HG03378 (cell line): ENCODE data around the gene GGA1.

Source experiments
- ATAC-seq: cut with Tn5 transposase; IDR thresholded peaks from one replicate; pipeline ENCODE4 v1.9.1; 2021; ENCODE audit warnings: mild to moderate bottlenecking, moderate library complexity; ENCODE audit not compliant: unreplicated experiment

Gene GGA1, protein sequence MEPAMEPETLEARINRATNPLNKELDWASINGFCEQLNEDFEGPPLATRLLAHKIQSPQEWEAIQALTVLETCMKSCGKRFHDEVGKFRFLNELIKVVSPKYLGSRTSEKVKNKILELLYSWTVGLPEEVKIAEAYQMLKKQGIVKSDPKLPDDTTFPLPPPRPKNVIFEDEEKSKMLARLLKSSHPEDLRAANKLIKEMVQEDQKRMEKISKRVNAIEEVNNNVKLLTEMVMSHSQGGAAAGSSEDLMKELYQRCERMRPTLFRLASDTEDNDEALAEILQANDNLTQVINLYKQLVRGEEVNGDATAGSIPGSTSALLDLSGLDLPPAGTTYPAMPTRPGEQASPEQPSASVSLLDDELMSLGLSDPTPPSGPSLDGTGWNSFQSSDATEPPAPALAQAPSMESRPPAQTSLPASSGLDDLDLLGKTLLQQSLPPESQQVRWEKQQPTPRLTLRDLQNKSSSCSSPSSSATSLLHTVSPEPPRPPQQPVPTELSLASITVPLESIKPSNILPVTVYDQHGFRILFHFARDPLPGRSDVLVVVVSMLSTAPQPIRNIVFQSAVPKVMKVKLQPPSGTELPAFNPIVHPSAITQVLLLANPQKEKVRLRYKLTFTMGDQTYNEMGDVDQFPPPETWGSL

DNA sequence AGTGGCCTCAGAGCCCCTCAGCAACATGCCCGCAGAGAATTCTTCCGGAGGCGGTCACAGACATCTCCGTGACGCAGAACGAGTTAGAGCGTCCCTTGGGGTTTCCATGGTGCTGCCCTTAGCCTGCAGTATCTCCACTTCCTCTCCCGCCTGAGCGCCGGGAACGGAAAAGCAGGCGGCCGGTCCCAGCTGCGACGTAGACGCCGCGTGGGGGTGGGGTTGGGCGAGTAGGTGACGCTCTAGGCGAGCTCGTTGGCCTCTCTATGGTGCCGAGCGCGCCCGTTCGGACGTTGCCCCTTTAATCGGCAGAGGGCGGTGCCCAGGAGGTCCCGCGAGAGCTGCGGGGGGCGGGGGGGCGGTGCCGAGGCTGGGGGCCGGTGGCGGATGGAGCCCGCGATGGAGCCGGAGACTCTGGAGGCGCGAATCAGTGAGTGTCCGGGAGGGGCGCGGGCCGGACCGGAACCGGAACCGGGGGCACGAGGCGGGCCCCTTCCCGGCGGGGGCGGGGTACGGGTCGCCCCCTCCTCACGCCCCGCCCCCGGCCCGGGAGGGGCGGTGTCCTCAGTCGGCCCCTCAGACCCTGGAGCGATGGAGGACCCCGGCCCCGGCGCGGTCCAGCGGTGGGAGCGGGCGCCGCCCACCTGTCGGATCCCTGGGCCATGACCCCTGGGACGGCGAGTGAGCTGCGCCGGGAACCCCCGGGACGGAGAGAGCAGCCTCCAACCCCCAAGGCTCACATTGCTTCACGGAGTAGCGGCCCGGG is at the start of gene GGA1:
GGA1 (plus strand) TSS at position 358 of the 763 bp plus-strand sequence; CDS start at position 385, 27 bp downstream.
- peak; percentile 68 for ATAC-seq

DNA sequence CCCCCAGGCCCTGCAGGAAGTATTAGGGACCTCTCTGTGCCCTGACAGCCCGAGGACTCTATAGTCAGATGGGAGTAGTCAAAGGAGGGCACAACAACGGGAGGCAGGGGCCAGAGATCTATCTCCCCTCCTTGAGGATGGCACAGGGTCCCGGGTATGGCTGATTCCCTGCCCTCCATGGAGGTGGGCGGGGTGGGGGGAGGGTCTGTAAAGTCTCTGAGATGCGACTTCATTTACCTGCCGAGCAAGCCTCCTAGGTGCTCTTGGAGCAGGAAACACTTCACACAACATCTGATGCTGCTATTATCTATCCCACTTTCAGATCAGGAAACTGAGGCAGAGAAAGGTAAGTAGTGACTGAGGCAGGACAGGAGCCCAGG is 49.1 kb upstream of the GGA1 start:
- no peak for ATAC-seq

DNA sequence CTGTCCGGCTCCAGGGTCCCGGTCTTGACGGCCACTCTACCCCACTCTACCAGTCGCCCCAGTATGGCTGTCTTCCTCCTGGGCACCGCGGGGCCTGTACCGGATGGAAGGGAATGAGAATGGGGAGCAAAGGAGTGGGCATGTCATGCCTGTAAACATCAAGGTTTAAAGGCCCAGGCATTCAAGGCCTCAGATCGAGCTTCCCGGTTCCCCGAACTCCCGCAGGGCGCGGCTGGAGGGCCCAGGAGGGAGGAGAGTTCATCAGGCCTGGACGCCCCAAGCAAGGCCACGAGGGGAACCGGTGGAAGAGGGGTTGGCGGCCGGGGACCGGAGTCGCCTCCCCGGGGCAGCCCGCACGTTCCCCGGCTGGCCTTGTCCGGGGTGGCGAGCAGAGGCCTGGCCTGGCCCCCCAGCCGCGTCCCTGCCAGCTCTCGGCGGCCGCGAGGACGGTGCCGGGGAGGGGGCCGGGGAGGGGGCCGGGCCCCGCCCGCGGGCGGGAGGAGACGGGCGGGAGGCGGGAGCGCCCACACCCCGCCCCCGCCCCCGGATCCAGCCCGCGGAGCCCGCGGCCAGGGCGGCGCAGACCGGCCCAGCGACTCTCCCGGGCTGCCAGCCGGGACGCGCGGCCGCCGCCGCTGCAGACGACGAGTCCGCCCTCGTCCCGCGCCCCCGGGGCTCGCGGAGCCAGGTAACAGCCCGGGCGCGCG is 48.6 kb upstream of the GGA1 start, which contains the start of gene CDC42EP1:
CDC42EP1 (plus strand) TSS at position 580 of the 707 bp plus-strand sequence. CDS start 5,870 bp downstream, outside the sequence.
- no peak for ATAC-seq

DNA sequence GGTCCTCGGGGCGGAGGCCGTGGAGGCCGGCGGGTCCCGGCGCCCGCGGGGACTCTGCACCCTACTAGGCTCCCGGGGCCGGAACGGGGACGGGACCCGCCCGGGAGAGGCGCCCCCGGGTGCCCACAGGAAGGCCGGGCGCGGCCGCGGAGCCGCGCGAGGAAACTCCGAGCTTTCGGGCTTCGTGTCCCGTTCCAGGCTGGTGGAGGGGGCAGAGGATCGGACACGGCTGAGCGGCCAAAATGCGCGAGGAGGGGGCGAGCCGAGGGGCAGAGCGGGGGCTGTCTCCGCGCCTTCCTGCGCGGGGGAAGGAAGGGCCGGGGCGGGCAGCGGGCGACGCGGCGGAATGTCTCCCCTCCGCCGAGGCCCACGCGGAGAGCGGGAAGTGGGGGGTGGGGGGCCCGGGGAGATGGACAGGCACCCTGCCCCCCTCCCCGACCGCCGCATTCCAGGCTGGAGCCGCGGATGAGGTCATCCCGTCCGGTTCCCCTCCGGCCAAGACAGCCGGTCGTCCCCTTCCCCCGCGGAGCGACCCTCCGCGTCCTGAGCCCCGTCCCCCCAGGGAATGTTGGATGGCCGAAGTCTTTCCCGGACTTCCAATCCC is 47.9 kb upstream of the GGA1 start:
- ATAC-seq: no peak

DNA sequence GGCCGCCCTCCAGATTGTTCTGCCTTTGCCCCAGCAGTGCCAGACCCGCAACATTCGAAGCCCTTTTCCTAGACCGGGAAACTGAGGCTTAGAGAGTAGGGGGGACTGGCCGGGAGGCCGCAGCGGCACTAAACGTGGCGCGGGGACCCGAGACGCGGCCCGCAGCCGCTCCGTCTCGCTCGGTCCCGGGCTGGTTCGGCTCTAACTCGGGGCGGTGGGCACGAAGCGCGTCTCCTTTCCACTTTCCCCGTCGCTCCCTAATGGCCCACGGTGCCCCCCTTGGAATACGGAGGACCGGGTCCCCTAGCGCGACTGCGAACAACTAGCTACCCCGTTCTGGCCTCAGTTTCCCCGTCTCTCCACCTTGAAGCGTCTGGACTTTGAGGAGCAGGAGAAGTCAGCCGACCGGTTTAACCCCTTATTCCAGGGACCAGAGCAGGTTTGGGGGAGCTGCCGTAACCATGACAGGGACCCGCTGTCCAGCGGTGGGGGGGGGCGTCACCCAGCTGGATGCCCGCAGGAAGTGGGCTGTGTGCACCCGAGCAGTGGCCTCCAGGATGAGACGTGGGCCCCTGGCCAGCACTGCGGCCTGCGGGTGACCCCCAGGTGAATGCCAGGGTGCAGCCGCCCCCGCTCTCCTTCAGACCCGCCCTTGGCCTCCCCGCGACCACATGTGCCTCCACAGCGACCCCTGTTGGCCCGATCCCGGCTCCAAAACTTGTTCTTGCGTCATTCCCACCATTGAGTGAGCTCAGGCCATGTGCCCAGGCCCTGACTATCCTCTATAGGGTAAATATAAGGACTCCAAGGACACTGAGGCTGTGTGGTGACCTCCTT is 47.2 kb upstream of the GGA1 start:
- ATAC-seq: no peak

DNA sequence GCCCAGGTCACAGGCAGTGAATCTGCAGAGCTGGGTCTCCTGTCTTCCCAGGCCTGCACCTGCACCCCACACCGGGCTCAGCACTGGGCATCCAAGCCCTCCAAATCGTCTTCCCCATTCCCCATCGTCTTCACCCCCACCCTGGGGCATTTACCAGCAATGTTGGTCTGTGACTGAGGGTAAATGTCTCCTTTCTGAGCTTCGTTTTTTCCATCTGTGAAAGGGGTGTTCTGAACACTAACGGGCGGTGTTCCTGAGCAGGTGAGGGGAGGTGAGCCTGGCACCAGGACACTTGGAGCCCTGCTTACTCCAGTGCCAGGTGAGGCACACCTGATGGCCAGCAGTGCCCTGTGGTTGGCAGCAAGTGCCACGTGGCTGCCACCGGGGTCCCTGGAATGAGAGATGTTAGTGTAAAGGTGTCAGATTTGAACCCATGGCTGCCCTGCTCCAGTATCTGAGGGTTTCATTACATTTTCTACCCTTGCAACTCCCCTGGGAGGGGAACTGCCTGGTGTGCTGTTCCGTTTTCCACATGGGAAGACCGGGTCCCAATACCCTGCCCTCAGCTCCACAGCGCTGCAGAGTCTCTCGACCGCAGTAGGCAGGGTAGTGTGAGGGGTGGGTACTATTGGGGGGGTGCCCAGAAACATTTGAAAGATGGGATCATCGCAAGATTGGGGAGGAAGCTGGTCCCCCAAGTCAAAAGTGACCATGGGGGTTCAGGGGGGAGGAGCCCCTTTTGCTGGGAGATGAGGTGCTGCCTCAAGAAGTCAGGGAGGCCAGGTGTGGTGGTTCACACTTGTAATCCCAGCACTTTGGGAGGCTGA is 46.4 kb upstream of the GGA1 start:
- ATAC-seq: no peak

DNA sequence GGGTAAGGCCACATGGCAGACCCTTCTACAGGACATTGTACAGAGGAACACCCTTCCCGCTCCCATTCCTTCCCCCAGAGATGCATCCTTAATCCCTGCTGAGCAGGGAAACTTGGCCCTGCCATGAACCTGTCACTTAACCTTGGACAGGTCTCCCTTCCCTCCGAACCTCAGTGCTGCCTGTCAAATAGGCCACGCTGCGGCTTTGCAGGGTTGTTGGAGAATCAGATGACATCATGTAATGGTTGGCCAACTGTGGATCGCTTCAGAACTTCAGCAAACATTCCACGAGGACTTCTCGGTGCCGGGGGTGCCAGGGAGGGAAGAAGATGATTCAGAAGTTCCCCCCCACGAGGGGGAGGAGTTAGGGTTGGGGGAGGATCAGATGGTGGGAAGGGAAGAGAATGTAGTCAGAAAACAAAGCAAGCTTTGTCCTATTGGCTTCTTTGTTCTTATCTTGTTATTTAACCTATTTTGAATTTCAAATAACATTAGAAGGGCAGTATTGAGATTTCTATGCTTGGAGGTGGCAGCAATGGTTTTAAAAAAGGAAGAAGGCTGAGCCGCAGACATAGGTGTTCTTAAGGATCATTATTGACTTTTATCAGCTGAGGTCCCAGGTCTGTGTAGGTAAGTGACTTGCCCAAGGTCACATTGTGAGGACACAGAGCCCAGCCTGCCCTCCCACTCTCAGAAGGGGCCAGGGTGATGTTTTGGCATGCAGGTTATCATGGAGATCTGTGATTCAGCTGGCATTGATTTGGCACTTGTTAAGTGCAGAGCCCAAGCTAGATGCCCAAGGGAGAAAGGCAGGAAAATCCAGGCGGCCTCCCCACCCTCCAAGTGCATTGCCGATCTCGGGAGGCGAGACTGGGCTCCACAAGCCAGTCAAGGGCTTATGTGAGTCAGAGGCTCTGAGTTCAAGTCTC is 45.2 kb upstream of the GGA1 start:
- no peak for ATAC-seq

DNA sequence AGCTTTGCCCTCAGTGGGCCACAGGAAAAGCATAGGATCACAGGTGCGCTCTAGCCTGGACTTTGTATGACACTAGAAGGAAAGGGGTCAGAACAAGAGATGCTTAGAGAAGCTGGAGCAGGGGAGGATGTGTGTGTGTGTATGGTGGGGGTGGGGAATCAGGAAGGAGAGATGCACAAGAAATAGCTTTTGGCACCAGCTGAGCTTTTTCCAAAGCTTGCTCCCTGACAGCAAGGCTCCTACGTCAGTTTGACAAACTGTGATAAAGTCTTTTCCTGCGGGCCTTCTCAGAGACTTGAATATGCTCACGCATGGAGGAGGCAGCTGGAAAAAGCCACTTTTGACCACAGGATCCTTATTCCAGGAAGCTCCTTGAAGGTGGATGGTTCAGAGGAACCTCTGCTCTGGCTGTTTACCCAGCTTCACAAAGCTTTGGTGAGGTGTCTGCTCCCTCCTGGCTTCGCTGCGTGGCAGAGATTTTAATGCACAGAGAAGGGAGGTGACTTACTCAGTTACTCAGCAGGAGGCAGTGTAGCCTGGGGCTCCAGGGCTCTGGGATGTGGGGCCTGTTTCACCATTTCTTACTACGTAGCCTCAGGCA is 44.4 kb upstream of the GGA1 start:
- ATAC-seq: no peak

DNA sequence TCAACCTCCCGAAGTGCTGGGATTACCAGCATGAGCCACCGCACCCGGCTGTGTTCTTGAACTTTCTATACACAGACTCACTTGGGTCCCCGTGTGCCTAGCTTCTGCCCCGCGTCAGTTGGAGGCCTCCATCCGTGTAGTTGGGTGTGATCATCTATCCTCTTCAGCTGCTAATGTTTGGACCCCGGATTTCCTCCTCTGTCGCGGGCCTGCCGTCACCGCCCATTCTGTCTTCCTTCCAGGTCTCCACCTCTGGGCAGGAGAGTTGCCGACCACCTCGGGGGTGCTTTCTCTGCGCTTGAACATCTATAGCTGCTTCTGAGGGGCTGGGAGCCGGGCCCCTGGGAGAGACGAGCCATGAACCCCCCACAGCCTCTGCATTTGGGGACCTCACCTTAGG is 42.8 kb upstream of the GGA1 start:
- ATAC-seq: no peak

DNA sequence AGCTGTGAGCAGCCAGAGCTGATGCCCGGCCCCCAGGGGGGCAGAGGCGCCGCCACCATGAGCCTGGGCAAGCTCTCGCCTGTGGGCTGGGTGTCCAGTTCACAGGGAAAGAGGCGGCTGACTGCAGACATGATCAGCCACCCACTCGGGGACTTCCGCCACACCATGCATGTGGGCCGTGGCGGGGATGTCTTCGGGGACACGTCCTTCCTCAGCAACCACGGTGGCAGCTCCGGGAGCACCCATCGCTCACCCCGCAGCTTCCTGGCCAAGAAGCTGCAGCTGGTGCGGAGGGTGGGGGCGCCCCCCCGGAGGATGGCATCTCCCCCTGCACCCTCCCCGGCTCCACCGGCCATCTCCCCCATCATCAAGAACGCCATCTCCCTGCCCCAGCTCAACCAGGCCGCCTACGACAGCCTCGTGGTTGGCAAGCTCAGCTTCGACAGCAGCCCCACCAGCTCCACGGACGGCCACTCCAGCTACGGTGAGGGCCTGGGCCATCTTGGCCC is 42.3 kb upstream of the GGA1 start:
- no peak for ATAC-seq

DNA sequence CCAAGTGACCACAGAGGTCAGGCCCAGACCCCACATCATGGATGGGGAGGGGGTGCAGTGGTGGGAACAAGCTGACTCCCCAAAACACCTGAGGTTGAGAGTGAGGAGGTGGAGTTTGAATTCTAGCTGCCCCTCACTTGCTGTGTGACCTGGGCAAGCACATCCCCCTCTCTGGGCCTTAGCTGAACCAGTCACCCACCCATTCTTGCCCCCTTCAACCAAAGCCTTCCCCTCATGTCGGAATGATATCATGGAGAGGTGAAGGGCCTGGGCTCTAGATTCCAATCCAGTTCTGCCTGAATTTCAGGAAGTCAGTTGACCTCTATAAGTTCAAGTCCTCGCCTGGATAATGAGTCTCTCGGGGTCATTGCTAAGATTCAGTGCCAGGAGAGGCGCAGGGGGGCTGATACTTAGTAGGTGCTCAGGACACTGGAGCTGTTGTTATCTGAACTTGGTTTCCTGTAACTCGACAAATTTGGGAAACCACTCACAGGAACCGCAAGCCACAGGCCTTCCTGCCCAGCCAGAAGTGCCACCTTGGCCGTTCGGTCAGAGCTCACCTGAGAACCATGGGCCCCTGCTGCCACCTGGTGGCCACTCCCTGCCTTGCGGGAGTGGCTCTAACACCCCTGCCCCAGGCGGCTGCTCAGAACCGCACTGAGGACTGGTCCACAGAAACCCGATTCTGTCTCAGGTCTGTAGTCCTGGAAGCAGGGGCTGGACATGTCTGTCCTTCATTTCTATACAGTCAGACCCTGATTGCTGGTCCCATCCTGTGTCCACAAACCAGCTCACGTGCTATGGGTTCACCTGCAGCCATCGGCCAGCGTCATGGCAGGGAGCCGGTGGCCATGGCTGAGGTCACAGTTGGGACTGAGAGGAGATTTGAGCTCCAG is 41.5 kb upstream of the GGA1 start:
- ATAC-seq: no peak

DNA sequence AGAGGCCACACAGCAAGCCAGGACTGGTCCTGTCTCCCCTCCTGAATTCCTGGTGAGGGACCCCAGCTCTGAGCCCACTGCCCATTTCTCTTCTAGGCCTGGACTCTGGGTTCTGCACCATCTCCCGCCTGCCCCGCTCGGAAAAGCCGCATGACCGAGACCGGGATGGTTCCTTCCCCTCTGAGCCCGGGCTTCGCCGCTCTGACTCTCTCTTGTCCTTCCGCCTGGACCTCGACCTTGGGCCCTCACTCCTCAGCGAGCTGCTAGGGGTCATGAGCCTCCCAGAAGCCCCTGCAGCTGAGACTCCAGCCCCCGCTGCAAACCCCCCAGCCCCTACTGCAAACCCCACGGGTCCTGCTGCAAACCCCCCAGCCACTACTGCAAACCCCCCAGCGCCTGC is 40.6 kb upstream of the GGA1 start:
- no peak for ATAC-seq

DNA sequence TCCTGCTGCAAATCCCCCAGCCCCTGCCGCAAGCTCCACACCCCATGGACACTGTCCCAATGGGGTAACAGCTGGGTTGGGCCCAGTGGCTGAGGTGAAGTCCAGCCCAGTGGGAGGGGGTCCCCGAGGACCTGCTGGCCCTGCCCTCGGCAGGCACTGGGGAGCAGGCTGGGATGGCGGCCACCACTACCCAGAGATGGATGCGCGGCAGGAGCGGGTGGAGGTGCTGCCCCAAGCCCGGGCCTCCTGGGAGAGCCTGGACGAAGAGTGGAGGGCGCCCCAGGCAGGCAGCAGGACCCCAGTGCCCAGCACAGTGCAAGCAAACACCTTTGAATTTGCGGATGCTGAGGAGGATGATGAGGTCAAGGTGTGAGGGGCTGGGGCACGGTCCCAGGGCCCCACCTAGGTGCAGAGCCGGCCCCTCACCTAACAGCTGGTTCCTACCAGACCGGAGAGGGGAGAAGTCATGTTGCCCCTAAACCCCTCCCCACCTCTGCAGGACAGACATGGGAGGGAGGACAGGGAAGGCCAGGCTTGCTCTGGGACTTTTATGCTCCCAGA is 40.1 kb upstream of the GGA1 start:
- no peak for ATAC-seq

DNA sequence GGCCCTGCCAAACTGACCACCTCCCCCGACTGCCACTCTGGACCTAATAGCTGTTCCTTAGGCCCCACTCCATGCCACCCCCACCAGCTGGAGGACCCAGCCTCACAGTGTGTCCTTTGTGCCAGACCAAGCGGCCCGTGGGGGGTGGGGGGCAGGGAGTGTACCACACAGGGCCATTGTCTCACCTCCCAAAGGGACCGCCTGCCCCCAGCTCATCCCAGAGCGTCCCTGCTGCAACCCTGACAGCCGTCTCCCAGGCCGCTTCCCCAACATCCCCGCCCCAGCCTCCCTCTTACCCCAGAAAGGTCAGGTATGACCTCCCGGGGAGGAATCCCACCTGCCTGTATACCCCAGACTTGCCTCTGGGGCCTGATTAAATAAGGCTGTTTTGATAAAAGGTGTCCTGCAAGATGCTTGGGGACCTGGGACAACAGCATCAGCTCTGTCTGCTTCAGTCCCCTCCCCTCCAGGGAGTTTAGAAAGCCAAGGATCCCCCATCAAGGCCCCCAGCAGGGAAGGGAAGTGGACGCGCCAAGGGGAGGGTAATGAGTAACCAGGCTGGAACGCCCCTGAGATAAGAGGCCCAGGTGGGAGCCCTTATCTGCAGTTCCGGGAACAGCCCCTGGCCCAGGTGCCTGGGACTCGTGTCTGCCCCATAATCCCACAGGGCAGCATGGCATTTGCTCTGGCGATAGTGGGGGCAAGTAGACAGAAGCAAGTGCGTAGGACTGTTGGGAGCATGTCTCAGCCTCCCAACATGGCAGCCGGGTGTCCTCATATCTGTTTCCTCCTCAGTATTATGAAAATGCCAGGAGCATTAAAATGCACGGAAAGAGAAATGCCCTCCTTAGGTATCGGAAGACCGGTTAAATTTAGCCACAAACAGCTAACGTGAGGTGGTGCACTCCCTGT is 39.4 kb upstream of the GGA1 start:
- ATAC-seq: no peak
